Endodermal cell (in vitro differentiated cells): Measurements from ENCODE around the gene GAP43. TPM values are rescaled to one million over a fixed set of nuclear protein-coding genes. Genes with fewer than 3 reads are reported as not detected.

Experiments used
- DNase-seq: peaks from one replicate; pipeline ENCODE4 v3.0.0-alpha.2; 2017
- H3K27ac ChIP-seq: 2 replicates; pipeline ENCODE4 v1.5.1; 2013; ENCODE audit warnings: mild to moderate bottlenecking, low read depth, low read length, moderate library complexity
- H3K27me3 ChIP-seq: 2 replicates; pipeline ENCODE4 v1.6.1; 2013; ENCODE audit warnings: mild to moderate bottlenecking, low read length, moderate library complexity; ENCODE audit not compliant: insufficient read depth, control insufficient read depth, poor library complexity, severe bottlenecking
- H3K36me3 ChIP-seq: 2 replicates; pipeline ENCODE4 v1.7.0; 2013; ENCODE audit warnings: mild to moderate bottlenecking, low read length, moderate library complexity; ENCODE audit not compliant: control insufficient read depth, insufficient read depth
- H3K4me1 ChIP-seq: one replicate; pipeline ENCODE4 v1.7.0; 2013; ENCODE audit warnings: low read length; ENCODE audit not compliant: control insufficient read depth, insufficient read depth
- H3K4me3 ChIP-seq: 2 replicates; pipeline ENCODE4 v1.5.1; 2013; ENCODE audit warnings: mild to moderate bottlenecking, low read length, moderate library complexity
- H3K9ac ChIP-seq: 2 replicates; pipeline ENCODE4 v1.6.1; 2013; ENCODE audit warnings: mild to moderate bottlenecking, low read length, moderate library complexity; ENCODE audit not compliant: poor library complexity, severe bottlenecking; ENCODE audit errors: extremely low read depth
- H3K9me3 ChIP-seq: 2 replicates; pipeline ENCODE4 v1.6.1; 2013; ENCODE audit warnings: mild to moderate bottlenecking, low read length, moderate library complexity; ENCODE audit not compliant: control insufficient read depth
- H3K27ac Mint-ChIP-seq: 2 replicates; pipeline ENCODE4 v1.8.0; 2020; ENCODE audit warnings: mixed read lengths
- H3K27me3 Mint-ChIP-seq: 2 replicates; pipeline ENCODE4 v1.8.0; 2021; ENCODE audit warnings: mild to moderate bottlenecking, mixed read lengths; ENCODE audit not compliant: insufficient read depth
- H3K36me3 Mint-ChIP-seq: 2 replicates; pipeline ENCODE4 v1.8.0; 2020; ENCODE audit warnings: low read depth, mixed read lengths
- H3K4me1 Mint-ChIP-seq: 2 replicates; pipeline ENCODE4 v1.8.0; 2020; ENCODE audit warnings: mixed read lengths
- H3K4me3 Mint-ChIP-seq: 2 replicates; pipeline ENCODE4 v1.8.0; 2020; ENCODE audit warnings: mild to moderate bottlenecking, moderate library complexity, mixed read lengths
- H3K9me3 Mint-ChIP-seq: 2 replicates; pipeline ENCODE4 v1.8.0; 2020; ENCODE audit warnings: mild to moderate bottlenecking, mixed read lengths
- WGBS, 2 experiments: methylation state at CpG; one replicate each; pipeline versions ENCODE4 v1.1.5 to v1.1.7; 2013; ENCODE audit warnings: missing lambda C conversion rate in 2 of 2, mixed read lengths in 1 of 2; ENCODE audit not compliant: insufficient coverage in 1 of 2, insufficient read length in 1 of 2; 5-methylcytosine and 5-hydroxymethylcytosine counted together
- total RNA-seq, 2 donors: library from RNA; stranded (reverse); fragmentation: NEBNext Ultra II Directional in 1 of 2; extraction: Animal tissue kit (Norgen Biotek cat#: 25700) in 1 of 2; gene quantifications; 2 replicates in 1 of 2; 3 replicates in 1 of 2; pipeline ENCODE4 v1.2.1, GENCODE V29; 2021
- TF ChIP-seq, protein P1 (sequence below): fragments of 200-600 bp; sonication (generic); conservative IDR thresholded peaks from 2 replicates; pipeline ENCODE4 v1.5.0; 2021; ENCODE audit warnings: antibody characterized with exemption, mild to moderate bottlenecking

The GAP43 gene
- total RNA-seq, 2 donors from 2014 or later, result 1.5 to 8.0 TPM

DNA sequence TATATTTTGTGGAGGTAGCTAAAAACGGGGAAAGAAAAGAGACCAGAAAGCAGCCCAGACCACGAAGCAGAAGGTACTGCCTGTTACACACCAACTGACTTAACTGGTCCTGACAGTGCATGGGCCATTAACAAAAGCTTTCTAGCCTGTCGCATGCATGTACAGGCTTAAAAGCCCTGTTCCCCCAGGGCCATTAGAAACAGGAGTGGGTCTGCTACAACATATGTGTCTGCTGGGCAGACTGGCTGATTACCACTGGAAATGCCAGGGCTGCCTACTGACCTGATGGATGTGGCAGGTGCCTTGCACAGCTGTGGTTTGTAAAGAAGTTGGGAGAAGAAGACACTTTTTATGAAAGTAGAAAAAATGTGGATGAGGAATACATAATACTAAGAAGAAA lies 137.4 kb downstream of the GAP43 start:
- no peaks in the 10 kb centered on the region for H3K27me3 Mint-ChIP-seq
- DNase-seq, result no peak
- H3K9me3 Mint-ChIP-seq, result peaks cover 2% of the 10 kb centered on the region
- Histone ChIP-seq H3K27ac (no peak overlapping the region), H3K4me1 (peaks cover 10% of the 10 kb centered on the region), H3K36me3 (no peaks in the 10 kb centered on the region), H3K9ac (no peak overlapping the region), H3K9me3 (no peaks in the 10 kb centered on the region), H3K4me3 (no peak overlapping the region), H3K27me3 (no peaks in the 10 kb centered on the region)
- no peak overlapping the region for H3K4me3 Mint-ChIP-seq
- TF ChIP-seq, protein P1, sequence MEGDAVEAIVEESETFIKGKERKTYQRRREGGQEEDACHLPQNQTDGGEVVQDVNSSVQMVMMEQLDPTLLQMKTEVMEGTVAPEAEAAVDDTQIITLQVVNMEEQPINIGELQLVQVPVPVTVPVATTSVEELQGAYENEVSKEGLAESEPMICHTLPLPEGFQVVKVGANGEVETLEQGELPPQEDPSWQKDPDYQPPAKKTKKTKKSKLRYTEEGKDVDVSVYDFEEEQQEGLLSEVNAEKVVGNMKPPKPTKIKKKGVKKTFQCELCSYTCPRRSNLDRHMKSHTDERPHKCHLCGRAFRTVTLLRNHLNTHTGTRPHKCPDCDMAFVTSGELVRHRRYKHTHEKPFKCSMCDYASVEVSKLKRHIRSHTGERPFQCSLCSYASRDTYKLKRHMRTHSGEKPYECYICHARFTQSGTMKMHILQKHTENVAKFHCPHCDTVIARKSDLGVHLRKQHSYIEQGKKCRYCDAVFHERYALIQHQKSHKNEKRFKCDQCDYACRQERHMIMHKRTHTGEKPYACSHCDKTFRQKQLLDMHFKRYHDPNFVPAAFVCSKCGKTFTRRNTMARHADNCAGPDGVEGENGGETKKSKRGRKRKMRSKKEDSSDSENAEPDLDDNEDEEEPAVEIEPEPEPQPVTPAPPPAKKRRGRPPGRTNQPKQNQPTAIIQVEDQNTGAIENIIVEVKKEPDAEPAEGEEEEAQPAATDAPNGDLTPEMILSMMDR, result no peak
- 89 to 96% methylated on average over 3 of the region's 3 CpGs for WGBS, 2 experiments
- H3K36me3 Mint-ChIP-seq, result no peaks in the 10 kb centered on the region
- peaks cover 21% of the 10 kb centered on the region for H3K4me1 Mint-ChIP-seq
- H3K27ac Mint-ChIP-seq, result peak overlapping the region; percentile 45

DNA sequence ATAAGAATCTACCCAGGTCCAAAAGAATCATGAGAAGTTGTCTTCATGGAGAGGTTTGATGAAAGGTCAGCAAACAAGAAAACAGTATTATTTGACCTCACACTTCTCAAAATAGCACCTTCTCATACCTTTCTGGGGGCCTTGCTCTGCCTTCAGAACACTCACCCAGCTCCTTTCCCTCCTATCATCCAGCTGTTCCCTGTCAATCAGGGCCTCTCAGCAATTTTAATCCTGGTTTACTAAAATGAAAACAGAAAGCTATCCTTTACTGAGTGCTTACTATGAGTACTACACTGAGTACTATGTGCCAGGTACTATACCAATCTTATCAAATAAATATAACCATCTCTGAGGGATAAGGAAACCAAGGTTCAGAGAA lies 138.6 kb downstream of the GAP43 start:
- H3K27ac ChIP-seq, result no peak overlapping the region
- no peaks in the 10 kb centered on the region for H3K9me3 ChIP-seq
- Mint-ChIP-seq H3K27me3 (no peaks in the 10 kb centered on the region), H3K27ac (no peak overlapping the region), H3K4me3 (no peak overlapping the region), H3K4me1 (peaks cover 33% of the 10 kb centered on the region), H3K36me3 (no peaks in the 10 kb centered on the region), H3K9me3 (no peaks in the 10 kb centered on the region)
- no peak overlapping the region for H3K9ac ChIP-seq
- H3K4me1 ChIP-seq, result peaks cover 20% of the 10 kb centered on the region
- H3K36me3 ChIP-seq, result no peaks in the 10 kb centered on the region
- TF ChIP-seq, protein P1, result no peak
- DNase-seq, result no peak
- no peaks in the 10 kb centered on the region for H3K27me3 ChIP-seq
- H3K4me3 ChIP-seq, result no peak overlapping the region

DNA sequence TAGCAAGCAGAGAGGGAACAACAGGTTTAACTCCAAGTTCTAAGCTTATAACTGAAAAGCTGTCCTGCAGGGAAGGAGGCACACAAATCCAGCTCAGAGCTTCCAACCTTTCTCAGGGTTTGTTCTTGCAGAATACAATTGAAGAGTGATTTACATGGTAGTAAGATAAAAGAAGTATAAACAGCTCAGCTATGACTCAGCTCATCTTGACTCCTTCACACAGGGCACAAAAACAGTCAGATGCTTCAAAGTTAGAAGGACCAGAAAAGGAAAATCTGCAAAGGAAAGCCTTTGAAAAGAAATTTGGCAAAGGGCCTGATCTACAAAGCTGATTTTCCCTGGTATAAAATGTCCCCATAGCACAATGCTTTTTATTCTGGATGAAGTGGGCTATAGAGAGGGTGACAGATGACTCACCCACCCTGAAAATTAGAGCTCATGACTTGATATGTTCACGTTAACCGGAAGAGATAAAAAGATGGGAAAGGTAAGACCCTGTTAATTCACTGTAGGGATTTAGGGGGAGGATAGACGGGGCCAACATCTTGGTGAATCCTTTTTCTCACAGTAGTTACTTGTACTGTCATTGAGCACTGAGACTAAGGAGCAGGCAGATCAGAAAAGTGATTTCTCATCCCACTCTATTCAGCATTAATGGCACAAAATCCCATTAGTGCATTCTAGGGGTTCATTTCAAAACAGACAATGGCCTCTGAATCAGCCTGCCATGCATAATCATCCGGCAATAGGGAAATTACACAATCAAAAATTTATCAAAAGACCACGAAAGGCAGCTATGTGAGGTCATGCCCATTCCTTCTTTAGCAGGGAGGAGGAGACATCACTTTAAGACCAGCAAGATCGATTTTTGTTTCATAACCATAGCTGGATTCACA lies 143.5 kb downstream of the GAP43 start:
- Histone ChIP-seq H3K27ac (peak overlapping the region; percentile 27), H3K9me3 (no peaks in the 10 kb centered on the region), H3K4me1 (peaks cover 15% of the 10 kb centered on the region), H3K36me3 (no peaks in the 10 kb centered on the region), H3K9ac (no peak overlapping the region), H3K27me3 (no peaks in the 10 kb centered on the region), H3K4me3 (no peak overlapping the region)
- WGBS, 2 experiments, result 80 to 83% methylated on average over 5 to 6 of the region's 6 CpGs
- no peaks in the 10 kb centered on the region for H3K27me3 Mint-ChIP-seq
- H3K27ac Mint-ChIP-seq, result peak overlapping the region; percentile 71
- DNase-seq, result peak; percentile 51
- peaks cover 28% of the 10 kb centered on the region for H3K4me1 Mint-ChIP-seq
- TF ChIP-seq, protein P1, result no peak
- H3K9me3 Mint-ChIP-seq, result no peaks in the 10 kb centered on the region
- no peaks in the 10 kb centered on the region for H3K36me3 Mint-ChIP-seq
- no peak overlapping the region for H3K4me3 Mint-ChIP-seq
